NCI-H510A treated with DMSO at 0.1 percent for 48 hours (cell line): ENCODE results near the gene OR2H1.

Source experiments
- DNase-seq: peaks from one replicate; lab custom pipeline; 2025; lab: John Stamatoyannopoulos, UW

Gene OR2H1

GRCh38 chr6:29483735-29484134, 26.8 kb downstream of the OR2H1 start:
- DNase-seq = no peak

GRCh38 chr6:29486577-29486976, 29.6 kb downstream of the OR2H1 start:
- no peak for DNase-seq

GRCh38 chr6:29487131-29487530, 30.2 kb downstream of the OR2H1 start:
- no peak for DNase-seq

- no peak for DNase-seq
Measured at GRCh38 chr6:29487660-29488059, 30.7 kb downstream of the OR2H1 start, which contains the start of gene MAS1L. Gene MAS1L, minus strand, starts transcription at chr6:29487956. Its CDS starts 54 bp downstream, at chr6:29487902.

GRCh38 chr6:29488874-29489273, 31.9 kb downstream of the OR2H1 start:
- DNase-seq = no peak

- no peak for DNase-seq
Measured at GRCh38 chr6:29489286-29489685, 32.3 kb downstream of the OR2H1 start.

- DNase-seq = no peak
Measured at GRCh38 chr6:29490055-29490454, 33.1 kb downstream of the OR2H1 start.

- no peak for DNase-seq
Measured at GRCh38 chr6:29490552-29490951, 33.6 kb downstream of the OR2H1 start.

GRCh38 chr6:29491574-29491973, 34.6 kb downstream of the OR2H1 start:
- no peak for DNase-seq

- no peak for DNase-seq
Measured at GRCh38 chr6:29493261-29493660, 36.3 kb downstream of the OR2H1 start.

GRCh38 chr6:29494131-29494530, 37.2 kb downstream of the OR2H1 start:
- no peak for DNase-seq

GRCh38 chr6:29495571-29495970, 38.6 kb downstream of the OR2H1 start:
- no peak for DNase-seq

GRCh38 chr6:29496961-29497360, 40.0 kb downstream of the OR2H1 start:
- no peak for DNase-seq

- DNase-seq = no peak
Measured at GRCh38 chr6:29499704-29500103, 42.7 kb downstream of the OR2H1 start.

- no peak for DNase-seq
Measured at GRCh38 chr6:29500594-29500993, 43.6 kb downstream of the OR2H1 start.

- DNase-seq = no peak
Measured at GRCh38 chr6:29501106-29501505, 44.2 kb downstream of the OR2H1 start.

GRCh38 chr6:29502181-29502580, 45.2 kb downstream of the OR2H1 start:
- no peak for DNase-seq

GRCh38 chr6:29502597-29502996, 45.6 kb downstream of the OR2H1 start:
- DNase-seq = no peak

- no peak for DNase-seq
Measured at GRCh38 chr6:29504961-29505360, 48.0 kb downstream of the OR2H1 start.

- no peak for DNase-seq
Measured at GRCh38 chr6:29505808-29506207, 48.9 kb downstream of the OR2H1 start.

GRCh38 chr6:29506446-29507067, 49.6 kb downstream of the OR2H1 start:
- DNase-seq = no peak

GRCh38 chr6:29507319-29507718, 50.4 kb downstream of the OR2H1 start:
- no peak for DNase-seq

GRCh38 chr6:29509239-29509638, 52.3 kb downstream of the OR2H1 start:
- no peak for DNase-seq

GRCh38 chr6:29509711-29510110, 52.8 kb downstream of the OR2H1 start:
- DNase-seq = no peak
